GM10266 (cell line): ENCODE data around the gene KCNK1.
"Not testable (repeated sequence)": the region's sequence is repeated elsewhere in the genome, so short reads cannot be mapped to it uniquely, and the experiment has no call there.

Experiments used
- DNase-seq: peaks from one replicate; pipeline ENCODE4 v3.0.0; 2012; ENCODE audit errors: extremely low spot score
- CTCF ChIP-seq: IDR thresholded peaks from 2 replicates; pipeline ENCODE4 v1.5.1; 2012; ENCODE audit warnings: mild to moderate bottlenecking, low read depth; ENCODE audit not compliant: control insufficient read depth, insufficient read depth; ENCODE audit errors: missing control alignments

The KCNK1 gene

GRCh38 chr1:233665575-233666270 lies 51.8 kb downstream of the KCNK1 start:
- TF ChIP-seq CTCF, result no peak
- no peak for DNase-seq

DNA sequence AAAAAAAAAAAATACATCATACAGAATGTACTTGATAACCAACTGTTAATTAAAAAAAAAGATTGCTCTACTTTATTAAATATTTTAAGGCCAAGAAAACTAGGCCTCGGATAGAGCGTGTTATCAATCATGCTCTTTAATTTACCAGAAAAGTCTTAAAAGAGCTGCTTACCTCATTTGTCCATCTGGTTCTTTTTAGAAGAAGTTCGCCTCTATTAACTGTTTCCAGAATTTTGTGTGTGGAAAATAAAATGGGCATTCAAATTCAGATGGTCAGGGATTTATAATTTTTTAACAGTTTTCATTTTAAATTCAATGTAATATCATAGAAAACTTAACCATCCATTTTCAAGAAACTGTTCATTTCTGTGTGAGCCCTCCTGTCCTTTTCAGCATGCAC lies 53.8 kb downstream of the KCNK1 start:
- no peak for TF ChIP-seq CTCF
- no peak for DNase-seq

DNA sequence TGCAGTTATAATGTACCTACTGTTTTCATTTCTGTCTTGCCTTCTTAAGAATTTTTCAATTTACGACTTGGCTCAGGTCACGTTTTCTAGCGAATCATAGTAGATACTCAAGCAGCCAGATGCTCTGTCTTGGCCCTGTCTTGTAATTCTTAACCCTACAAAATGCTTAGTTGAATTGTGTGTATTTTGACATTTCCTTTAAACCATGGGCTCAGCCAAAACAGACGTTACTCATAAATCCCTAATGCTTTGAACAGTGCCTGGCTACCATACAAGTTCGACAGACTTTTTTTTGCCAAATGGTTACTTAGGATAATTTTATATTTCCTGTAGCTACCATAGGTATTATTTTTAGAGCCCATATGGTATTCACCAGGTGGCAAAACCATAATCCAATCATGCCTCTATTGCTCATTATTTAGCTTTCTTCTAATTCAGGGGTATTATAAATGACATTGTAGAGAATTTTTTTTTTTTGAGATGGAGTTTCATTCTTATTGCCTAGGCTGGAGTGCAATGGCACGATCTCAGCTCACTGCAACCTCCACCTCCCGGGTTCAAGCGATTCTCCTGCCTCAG lies 54.3 kb downstream of the KCNK1 start:
- no peak for DNase-seq
- TF ChIP-seq CTCF, result no peak

DNA sequence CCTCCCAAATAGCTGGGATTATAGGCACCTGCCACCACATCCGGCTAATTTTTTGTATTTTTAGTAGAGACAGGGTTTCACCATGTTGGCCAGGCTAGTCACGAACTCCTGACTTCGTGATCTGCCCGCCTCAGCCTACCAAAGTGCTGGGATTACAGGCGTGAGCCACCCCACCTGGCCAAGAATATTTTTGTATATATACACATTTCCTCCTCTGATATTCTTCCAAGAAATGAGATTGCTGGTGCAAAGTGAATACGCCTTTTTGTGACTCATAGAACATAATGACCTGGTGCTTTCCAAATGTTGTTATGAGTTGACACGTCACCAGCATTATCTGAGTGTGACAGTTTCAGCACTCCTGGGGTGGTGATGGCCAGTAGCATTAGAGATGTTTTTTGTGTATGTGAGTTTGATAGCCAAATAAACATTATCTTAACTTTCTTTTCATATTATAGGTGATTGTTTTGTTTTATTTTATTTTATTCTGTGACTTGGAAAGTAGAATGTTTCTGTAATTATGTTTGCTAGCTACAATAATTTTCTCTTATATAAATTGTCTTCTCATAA lies 54.9 kb downstream of the KCNK1 start:
- no peak for TF ChIP-seq CTCF
- peak; percentile 40 for DNase-seq

DNA sequence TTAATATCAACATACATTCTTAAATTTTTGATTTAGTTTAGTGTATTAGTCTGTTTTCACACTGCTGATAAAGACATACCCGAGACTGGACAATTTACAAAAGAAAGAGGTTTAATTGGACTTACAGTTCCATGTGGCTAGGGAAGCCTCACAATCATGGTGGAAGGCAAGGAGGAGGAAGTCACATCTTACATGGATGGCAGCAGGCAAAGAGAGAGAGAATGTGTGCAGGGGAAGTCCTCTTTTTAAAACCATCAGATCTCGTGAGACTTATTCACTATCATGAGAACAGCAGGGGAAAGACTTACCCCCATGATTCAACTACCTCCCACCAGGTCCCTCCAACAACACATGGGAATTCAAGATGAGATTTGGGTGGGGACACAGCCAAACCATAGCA lies 56.5 kb downstream of the KCNK1 start:
- DNase-seq, result not testable (repeated sequence)

GRCh38 chr1:233671286-233671685 lies 57.4 kb downstream of the KCNK1 start:
- TF ChIP-seq CTCF, result no peak
- no peak for DNase-seq

- DNase-seq, result no peak
- TF ChIP-seq CTCF, result no peak
Measured at GRCh38 chr1:233672732-233673131, 58.8 kb downstream of the KCNK1 start.
